Measurements from ENCODE around the gene SLC13A1. TPM values are rescaled to one million over a fixed set of nuclear protein-coding genes. Genes with fewer than 3 reads are reported as not detected.
A peak's percentile ranks its signal among the peaks of the same experiment; 100 is the strongest.

SLC13A1 gene
- total RNA-seq, 1 experiment from 2014 or later = 0.14 TPM

- Histone ChIP-seq H3K4me1 (peaks cover 8% of the 10 kb centered on the region; the same call in 1 of the 2 replicates), H3K36me3 (no peaks in the 10 kb centered on the region), H3K27ac (no peak overlapping the region), H3K9me3 (replicated peaks) (no peaks in the 10 kb centered on the region; the same call in 1 of the 2 replicates), H3K4me3 (no peak overlapping the region), H3K27me3 (no peaks in the 10 kb centered on the region)
- no peak for DNase-seq
Observed at GRCh38 chr7:123170333-123171246, 29.2 kb downstream of the SLC13A1 start.

- H3K4me3 ChIP-seq = no peak overlapping the region
- no peaks in the 10 kb centered on the region for H3K36me3 ChIP-seq
- DNase-seq = no peak
- no peaks in the 10 kb centered on the region; the same call in 1 of the 2 replicates for H3K9me3 ChIP-seq (replicated peaks)
- H3K27ac ChIP-seq = no peak overlapping the region
- H3K4me1 ChIP-seq = peaks cover 8% of the 10 kb centered on the region; the same call in 1 of the 2 replicates
- H3K27me3 ChIP-seq = no peaks in the 10 kb centered on the region
Observed at GRCh38 chr7:123169065-123169464, 30.7 kb downstream of the SLC13A1 start.

- peaks cover 8% of the 10 kb centered on the region for H3K4me1 ChIP-seq
- peak in 1 of 2 experiments; percentile 52 for DNase-seq
- H3K27me3 ChIP-seq = no peaks in the 10 kb centered on the region
- peak overlapping the region; percentile 3; the same call in 1 of the 2 replicates for H3K27ac ChIP-seq
- no peaks in the 10 kb centered on the region for H3K36me3 ChIP-seq
- no peak overlapping the region for H3K4me3 ChIP-seq
- no peaks in the 10 kb centered on the region for H3K9me3 ChIP-seq (replicated peaks)
Observed at GRCh38 chr7:123157606-123158005, 42.2 kb downstream of the SLC13A1 start.

- peaks cover 8% of the 10 kb centered on the region for H3K4me1 ChIP-seq
- H3K9me3 ChIP-seq (replicated peaks) = no peaks in the 10 kb centered on the region
- H3K4me3 ChIP-seq = no peak overlapping the region
- no peaks in the 10 kb centered on the region for H3K36me3 ChIP-seq
- H3K27me3 ChIP-seq = no peaks in the 10 kb centered on the region
- no peak overlapping the region for H3K27ac ChIP-seq
- no peak for DNase-seq
Observed at GRCh38 chr7:123155571-123155970, 44.2 kb downstream of the SLC13A1 start.

- Histone ChIP-seq H3K4me1 (peaks cover 8% of the 10 kb centered on the region), H3K27ac (no peak overlapping the region), H3K9me3 (replicated peaks) (no peaks in the 10 kb centered on the region), H3K36me3 (no peaks in the 10 kb centered on the region), H3K4me3 (no peak overlapping the region), H3K27me3 (no peaks in the 10 kb centered on the region)
- peak; percentile 67 to 91 for DNase-seq
Observed at GRCh38 chr7:123154231-123154860, 45.4 kb downstream of the SLC13A1 start.

GRCh38 chr7:123151443-123151842, 48.3 kb downstream of the SLC13A1 start:
- Histone ChIP-seq H3K4me3 (no peak overlapping the region), H3K27ac (no peak overlapping the region), H3K4me1 (no peaks in the 10 kb centered on the region), H3K36me3 (no peaks in the 10 kb centered on the region), H3K9me3 (replicated peaks) (no peaks in the 10 kb centered on the region), H3K27me3 (no peaks in the 10 kb centered on the region)
- no peak for DNase-seq

GRCh38 chr7:123148813-123149212, 51.0 kb downstream of the SLC13A1 start:
- no peaks in the 10 kb centered on the region for H3K9me3 ChIP-seq (replicated peaks)
- no peaks in the 10 kb centered on the region for H3K4me1 ChIP-seq
- H3K27me3 ChIP-seq = no peaks in the 10 kb centered on the region
- no peak overlapping the region for H3K27ac ChIP-seq
- no peak for DNase-seq
- no peak overlapping the region for H3K4me3 ChIP-seq
- H3K36me3 ChIP-seq = no peaks in the 10 kb centered on the region

GRCh38 chr7:123143252-123144006, 56.3 kb downstream of the SLC13A1 start:
- DNase-seq = no peak
- no peaks in the 10 kb centered on the region for H3K36me3 ChIP-seq

GRCh38 chr7:123140561-123140960, 59.2 kb downstream of the SLC13A1 start:
- Histone ChIP-seq H3K9me3 (replicated peaks) (no peaks in the 10 kb centered on the region), H3K4me3 (no peak overlapping the region), H3K36me3 (no peaks in the 10 kb centered on the region), H3K4me1 (no peaks in the 10 kb centered on the region), H3K27me3 (no peaks in the 10 kb centered on the region), H3K27ac (no peak overlapping the region)
- no peak for DNase-seq

More at GRCh38 chr7:123143252-123144006, 56.3 kb downstream of the SLC13A1 start:
- Histone ChIP-seq H3K27me3 (no peaks in the 10 kb centered on the region), H3K27ac (no peak overlapping the region), H3K9me3 (replicated peaks) (no peaks in the 10 kb centered on the region), H3K4me1 (no peaks in the 10 kb centered on the region), H3K4me3 (no peak overlapping the region)

- no peaks in the 10 kb centered on the region for H3K36me3 ChIP-seq
- no peaks in the 10 kb centered on the region for H3K27me3 ChIP-seq
- no peak overlapping the region for H3K27ac ChIP-seq
- H3K4me1 ChIP-seq = no peaks in the 10 kb centered on the region
- no peak for DNase-seq
- H3K4me3 ChIP-seq = no peak overlapping the region
- no peaks in the 10 kb centered on the region for H3K9me3 ChIP-seq (replicated peaks)
Observed at GRCh38 chr7:123135960-123136359, 63.8 kb downstream of the SLC13A1 start.

GRCh38 chr7:123133924-123134323, 65.8 kb downstream of the SLC13A1 start:
- H3K9me3 ChIP-seq (replicated peaks) = no peaks in the 10 kb centered on the region
- no peak overlapping the region for H3K27ac ChIP-seq
- DNase-seq = no peak
- no peaks in the 10 kb centered on the region for H3K27me3 ChIP-seq
- H3K4me1 ChIP-seq = no peaks in the 10 kb centered on the region
- no peak overlapping the region for H3K4me3 ChIP-seq
- no peaks in the 10 kb centered on the region for H3K36me3 ChIP-seq

GRCh38 chr7:123131961-123132360, 67.8 kb downstream of the SLC13A1 start:
- Histone ChIP-seq H3K4me3 (no peak overlapping the region), H3K27ac (no peak overlapping the region), H3K9me3 (replicated peaks) (no peaks in the 10 kb centered on the region), H3K4me1 (no peaks in the 10 kb centered on the region), H3K36me3 (no peaks in the 10 kb centered on the region), H3K27me3 (no peaks in the 10 kb centered on the region)
- DNase-seq = no peak

- Histone ChIP-seq H3K4me3 (no peak overlapping the region), H3K4me1 (no peaks in the 10 kb centered on the region), H3K27ac (no peak overlapping the region), H3K27me3 (no peaks in the 10 kb centered on the region), H3K36me3 (no peaks in the 10 kb centered on the region), H3K9me3 (replicated peaks) (no peaks in the 10 kb centered on the region)
- no peak for DNase-seq
Observed at GRCh38 chr7:123131556-123131955, 68.2 kb downstream of the SLC13A1 start.

GRCh38 chr7:123131140-123131539, 68.6 kb downstream of the SLC13A1 start:
- no peaks in the 10 kb centered on the region for H3K9me3 ChIP-seq (replicated peaks)
- H3K4me1 ChIP-seq = no peaks in the 10 kb centered on the region
- H3K36me3 ChIP-seq = no peaks in the 10 kb centered on the region
- H3K27me3 ChIP-seq = no peaks in the 10 kb centered on the region
- H3K27ac ChIP-seq = no peak overlapping the region
- DNase-seq = no peak
- H3K4me3 ChIP-seq = no peak overlapping the region

- Histone ChIP-seq H3K9me3 (replicated peaks) (no peaks in the 10 kb centered on the region), H3K4me3 (no peak overlapping the region), H3K4me1 (no peaks in the 10 kb centered on the region), H3K27me3 (no peaks in the 10 kb centered on the region), H3K27ac (no peak overlapping the region), H3K36me3 (no peaks in the 10 kb centered on the region)
- DNase-seq = no peak
Observed at GRCh38 chr7:123126691-123127090, 73.1 kb downstream of the SLC13A1 start.
